Skin of body (tissue), 2 donors: ENCODE data around the gene SCFD1. TPM values are rescaled to one million over a fixed set of nuclear protein-coding genes. Genes with fewer than 3 reads are reported as not detected.
"Not testable (repeated sequence)": the region's sequence is repeated elsewhere in the genome, so short reads cannot be mapped to it uniquely, and the experiment has no call there.

Experiments used
- DNase-seq: peaks from one replicate; lab custom pipeline; 2025; lab: John Stamatoyannopoulos, UW
- total RNA-seq: library from RNA; depleted of rRNA; stranded (reverse); fragments of >200 nt; gene quantifications from one replicate; pipeline ENCODE4 v1.2.3, GENCODE V29; 2014

The SCFD1 gene
- total RNA-seq, 1 donor from 2014 or later = 141 TPM

DNA sequence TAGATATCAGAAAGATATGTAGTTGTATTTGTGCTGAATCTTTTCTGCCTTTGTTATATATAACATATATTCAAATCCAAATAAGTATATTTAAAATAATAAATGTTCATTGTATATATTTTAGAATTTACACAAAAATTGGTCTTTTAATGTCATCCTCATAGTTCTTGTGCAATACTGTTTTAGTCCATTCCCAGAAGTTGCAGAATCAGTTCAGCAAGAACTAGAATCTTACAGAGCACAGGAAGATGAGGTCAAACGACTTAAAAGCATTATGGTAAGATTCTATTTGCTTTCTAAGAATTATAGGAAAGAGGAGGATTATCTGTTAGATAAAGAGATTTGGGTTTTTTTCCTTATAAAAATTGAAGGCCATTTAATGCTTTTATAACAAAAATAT is 51.0 kb downstream of the SCFD1 start:
- no peak for DNase-seq

DNA sequence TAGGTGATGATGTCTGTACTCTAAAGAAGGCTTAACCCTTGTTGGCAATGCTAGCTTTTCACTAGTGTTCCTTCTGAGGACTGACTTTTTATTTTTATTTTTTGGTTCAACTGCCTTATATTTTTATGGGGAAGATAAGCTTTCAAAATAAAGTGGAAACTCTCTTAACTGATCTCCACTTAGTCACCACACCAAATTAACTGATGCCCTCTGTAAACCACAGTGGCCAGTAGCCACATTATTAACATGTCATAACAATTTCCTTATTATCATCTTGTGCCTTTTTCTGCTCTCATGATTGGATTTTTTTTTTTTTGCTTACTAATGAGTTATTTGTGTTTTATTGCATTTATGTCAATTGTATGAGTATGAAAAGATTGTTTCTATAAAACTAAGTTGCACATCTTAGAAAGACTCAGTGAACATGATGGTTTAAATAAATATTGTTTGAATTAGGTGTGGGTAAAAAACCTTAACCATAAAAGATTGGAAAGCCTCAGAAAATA is 56.9 kb downstream of the SCFD1 start:
- DNase-seq = no peak

DNA sequence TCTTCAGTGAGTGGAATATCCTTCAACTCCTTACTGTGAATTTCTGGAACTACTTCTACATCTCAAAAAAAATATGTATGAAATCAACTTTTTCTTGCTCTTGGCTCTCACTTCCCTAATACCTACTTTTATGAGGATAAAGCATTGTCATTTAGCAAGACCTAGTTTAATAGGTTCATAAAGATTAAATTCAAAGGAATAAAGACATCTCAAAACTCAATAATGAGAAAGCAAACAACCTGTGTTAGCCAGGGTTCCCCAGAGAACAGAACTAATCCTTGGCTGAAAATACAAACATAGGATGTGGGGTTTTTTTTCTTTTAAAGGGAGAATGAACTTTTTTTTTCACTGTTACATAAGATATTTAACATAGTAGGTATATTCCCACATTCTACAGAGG is 57.9 kb downstream of the SCFD1 start:
- DNase-seq = no peak

DNA sequence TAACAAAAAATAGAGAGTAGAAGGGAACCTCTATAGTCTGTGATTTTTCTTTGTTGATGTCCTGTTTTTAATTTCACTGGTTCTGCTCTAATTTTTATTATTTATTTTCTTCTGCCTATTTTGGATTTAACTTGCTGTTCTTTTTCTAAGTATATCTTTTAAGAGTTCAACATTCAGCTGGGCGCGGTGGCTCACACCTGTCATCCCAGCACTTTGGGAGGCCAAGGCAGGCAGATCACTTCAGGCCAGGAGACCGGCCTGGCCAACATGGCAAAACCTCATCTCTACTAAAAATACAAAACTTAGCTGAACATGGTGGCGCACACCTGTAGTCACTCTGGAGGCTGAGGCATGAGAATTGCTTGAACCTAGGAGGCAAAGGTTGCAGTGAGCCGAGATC is 58.7 kb downstream of the SCFD1 start:
- DNase-seq = not testable (repeated sequence)

DNA sequence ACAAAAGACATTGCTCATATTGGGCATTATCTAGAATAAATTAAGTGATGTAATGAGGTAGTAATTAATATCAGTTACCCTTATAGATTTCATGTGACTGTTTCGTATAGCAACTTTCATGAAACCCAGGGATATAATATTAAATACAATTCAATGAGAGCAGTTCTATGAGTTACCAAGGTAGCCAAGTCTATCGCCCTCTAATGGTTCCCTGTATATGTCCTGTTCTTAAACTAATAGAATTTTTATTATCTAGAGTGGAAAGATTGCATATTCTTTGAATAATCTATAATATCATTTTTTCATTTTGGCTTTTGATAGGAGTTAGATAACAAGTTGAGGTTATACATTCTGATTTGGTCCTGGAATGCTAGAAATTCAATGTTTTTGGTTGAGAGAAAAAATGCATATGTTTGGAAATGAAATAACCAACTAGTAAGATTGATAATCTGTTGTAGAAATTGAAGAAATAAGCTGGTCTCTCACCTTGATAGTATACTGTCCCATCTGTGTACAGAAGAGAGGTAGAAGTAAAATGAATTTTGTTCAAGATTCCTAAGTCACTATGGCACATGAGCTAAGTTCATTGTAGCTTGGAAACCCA is 59.7 kb downstream of the SCFD1 start:
- DNase-seq = no peak

DNA sequence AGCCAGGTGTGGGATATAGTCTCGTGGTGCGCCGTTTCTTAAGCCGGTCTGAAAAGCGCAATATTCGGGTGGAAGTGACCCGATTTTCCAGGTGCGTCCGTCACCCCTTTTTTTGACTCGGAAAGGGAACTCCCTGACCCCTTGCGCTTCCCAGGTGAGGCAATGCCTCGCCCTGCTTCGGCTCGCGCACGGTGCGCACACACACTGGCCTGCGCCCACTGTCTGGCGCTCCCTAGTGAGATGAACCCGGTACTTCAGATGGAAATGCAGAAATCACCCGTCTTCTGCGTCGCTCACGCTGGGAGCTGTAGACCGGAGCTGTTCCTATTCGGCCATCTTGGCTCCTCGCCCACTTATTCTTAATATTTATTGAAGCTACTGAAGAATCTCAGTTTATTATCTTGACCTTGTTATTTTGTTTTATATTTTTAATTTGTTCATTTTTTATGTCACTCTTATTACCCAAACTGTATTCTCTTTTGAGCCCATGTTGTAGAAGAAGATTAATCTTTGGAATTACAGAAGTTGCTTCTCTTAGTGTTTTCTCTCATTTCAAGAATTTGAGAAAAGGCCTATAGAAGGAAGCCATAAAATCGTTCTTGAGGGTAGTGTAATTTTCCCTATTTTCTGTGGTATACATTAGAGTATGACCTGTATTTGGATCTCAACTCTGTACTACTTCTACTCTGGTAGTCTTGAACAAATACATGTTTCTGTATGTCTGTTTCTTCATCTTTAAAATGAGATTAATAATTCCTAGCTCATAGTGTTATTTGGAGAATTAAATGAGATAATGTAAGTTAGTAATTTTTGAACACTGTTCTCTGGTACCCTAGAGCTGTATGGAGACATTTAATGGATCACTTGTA is 68.6 kb downstream of the SCFD1 start:
- not testable (repeated sequence) for DNase-seq

DNA sequence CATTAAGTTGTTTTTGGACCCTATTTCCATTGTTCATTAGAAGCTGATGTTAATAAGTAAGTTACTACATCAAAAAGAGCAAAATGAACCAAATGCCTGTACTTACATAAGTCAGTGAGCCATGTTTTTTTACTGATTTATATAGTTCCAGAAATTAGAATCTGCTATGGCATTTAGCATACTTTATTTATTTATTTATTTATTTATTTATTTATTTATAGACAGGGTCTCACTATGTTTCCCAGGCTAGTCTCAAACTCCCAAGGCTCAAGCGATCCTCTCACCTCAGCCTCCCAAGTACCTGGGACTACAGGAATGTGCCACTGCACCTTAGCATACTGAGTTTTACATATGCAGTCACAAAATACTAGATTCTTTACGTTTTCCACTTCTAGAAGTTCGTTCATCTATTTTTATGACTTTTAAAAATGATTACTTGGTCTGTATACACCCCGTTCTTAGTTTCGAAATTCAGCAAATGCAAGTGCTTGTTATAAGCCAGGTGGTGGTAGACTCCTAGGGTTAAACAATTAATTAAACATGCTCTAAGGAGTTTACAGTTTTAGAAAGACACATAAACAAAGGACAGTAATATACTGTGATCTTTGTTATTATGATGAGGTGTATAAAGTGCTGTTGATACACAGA is 69.8 kb downstream of the SCFD1 start:
- DNase-seq = no peak

DNA sequence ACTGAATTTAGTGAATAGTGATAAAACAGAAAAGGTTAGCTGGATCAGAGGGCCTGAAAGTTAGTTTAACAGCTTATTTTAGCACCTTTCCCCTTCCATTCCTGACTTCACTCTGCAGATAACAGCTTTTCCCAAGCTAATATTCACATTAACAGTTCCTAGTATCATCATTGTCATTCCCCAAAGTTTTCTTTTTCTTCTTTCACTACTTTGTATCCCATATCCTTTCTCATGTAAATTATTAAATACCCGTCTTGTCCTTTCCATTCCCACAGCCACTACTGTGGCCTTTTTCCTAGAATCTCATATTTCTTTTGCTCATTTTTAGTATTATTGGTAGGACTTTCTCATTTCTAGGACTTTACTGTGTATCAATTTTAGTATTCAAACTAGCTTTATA is 70.5 kb downstream of the SCFD1 start:
- DNase-seq = no peak

DNA sequence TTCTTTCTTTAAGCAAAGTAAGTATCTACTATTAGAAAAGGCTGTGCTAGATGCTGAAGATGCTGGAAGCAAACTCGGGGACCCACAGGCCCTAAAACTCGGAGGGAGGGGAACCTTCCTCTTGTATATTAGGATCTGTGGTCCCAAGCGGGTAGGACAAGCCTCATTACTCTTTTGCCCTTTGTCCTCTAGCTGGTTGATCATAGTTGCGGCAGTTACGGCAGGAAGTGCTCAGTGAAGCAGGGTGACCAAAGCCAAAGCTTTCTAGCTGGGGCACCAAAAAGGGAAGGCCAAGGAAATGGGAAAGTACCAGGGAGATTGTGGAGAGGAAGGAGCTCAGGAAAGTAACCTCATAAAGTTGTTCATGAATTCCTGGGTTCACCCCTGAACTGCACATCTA is 76.3 kb downstream of the SCFD1 start:
- no peak for DNase-seq

DNA sequence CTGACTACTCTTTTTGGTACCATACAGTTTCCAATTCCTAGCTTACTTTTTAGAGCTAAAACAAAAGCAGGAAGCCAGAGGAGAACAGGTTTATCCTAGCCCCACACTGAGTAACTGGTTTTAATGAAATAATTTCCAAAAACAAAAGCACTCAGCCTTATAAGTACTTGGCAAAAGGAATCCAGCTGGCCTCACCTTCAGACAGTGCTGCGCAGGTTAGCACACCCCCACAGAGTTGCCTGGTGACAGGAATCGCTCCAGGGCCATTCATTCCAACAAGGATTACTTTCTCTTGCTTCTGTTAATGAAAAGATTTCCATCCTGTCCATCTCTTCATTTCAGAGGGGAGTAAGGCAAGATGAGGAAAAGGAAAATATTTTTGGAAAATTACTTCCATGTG is 84.6 kb downstream of the SCFD1 start:
- DNase-seq = no peak

DNA sequence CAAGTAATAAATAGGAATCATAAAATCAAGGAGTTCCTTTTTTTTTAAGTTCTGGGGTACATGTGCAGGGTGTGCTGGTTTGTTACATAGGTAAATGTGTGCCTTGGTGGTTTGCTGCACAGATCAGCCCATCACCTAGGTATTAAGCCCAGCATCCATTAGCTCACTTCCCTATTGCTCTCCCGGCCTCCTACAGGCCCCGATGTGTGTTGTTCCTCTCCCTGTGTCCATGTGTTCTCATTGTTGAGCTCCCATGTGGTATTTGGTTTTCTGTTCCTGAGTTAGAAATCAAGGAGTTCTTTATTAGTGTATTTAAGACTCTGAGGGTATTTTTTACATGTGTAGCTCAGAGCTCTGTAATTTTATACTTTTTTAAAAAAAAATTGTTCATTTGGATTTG is 86.0 kb downstream of the SCFD1 start:
- no peak for DNase-seq

DNA sequence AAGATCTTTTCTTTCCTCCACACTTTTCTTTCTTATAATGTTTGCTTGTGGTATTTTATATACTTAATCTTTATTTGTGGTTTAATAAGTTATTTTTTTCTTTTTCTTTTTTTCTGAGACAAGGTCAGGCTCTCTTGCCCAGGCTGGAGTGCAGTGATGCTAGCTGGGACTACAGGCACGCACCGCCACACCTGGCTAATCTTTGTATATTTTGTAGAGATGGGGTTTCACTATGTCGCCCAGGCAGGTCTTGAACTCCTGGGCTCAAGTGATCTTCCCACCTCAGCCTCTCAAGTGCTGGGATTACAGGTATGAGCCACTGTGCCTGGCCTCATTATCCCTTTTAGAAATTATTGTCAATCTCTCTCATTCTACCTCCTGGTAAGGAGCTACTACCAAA is 87.1 kb downstream of the SCFD1 start:
- DNase-seq = no peak

DNA sequence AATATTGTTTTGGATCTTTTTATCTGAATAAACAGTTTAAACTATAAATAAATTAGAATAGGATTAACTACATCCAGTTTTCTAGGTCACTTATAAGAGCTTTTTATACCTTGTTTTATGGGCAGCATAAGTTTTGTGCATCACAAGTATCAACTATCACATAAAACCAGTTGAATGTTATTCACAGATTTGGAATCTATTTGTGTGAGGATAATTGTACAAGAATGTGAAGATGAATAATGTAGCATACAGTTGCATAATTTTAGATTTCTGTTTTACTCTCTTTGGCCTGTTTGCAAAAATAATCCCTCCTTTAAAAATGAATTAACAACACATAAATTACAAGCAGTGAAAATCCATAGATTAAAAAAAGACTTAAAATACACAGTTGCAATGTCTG is 88.8 kb downstream of the SCFD1 start:
- no peak for DNase-seq

DNA sequence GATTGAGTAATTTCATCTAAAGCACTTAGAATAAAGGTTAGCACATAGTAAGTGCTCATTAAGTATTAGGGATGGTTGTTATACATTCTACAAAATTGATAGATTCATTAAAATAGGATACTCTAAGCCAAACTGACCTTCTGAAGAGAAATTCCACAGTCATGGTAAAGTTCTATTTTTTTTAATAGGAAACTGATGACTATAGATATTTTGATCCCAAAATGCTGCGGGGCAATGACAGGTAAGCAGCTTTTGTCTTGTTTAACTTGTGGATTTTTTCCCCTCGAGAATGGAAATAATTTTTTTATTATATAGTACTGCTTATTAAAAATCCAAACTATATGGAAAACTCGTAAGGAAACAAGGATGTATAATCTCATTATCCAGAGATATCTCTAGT is 97.0 kb downstream of the SCFD1 start:
- no peak for DNase-seq

DNA sequence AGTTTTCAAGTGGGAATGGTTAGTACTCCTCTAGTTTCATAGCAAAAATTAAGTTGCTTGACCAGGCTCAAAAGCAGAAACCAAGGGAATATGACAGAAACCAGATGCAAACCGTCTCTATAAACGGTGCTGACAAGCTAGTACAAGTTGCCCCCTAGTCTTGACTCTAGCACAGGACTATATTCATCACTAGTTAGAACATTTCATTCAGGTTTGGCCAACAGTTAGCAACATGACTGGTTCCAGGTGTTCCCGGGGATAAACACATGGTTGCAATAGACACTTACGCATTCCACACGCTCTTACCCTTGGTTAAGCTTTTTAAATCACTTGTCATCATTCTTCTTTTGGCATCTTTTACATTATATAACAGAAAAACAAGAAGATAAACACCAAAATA is 103.6 kb downstream of the SCFD1 start:
- no peak for DNase-seq

DNA sequence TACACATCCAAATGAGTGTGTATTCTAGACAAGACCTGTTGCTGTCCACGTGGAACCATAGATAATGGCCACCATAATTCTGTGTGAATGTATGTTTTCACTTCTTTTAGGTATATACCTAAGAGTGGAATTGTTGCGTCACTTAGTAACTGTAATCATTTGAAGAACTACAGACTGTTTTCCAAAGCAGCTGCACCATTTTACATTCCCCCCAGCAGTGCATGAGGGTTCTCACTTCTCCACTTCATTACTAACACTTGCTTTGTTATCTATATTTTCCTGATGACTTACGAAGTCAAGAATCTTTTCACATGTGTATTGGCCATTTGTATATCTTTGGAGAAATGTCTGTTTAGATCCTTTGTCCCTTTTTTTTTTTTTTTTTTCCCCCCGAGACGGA is 106.4 kb downstream of the SCFD1 start:
- DNase-seq = no peak

DNA sequence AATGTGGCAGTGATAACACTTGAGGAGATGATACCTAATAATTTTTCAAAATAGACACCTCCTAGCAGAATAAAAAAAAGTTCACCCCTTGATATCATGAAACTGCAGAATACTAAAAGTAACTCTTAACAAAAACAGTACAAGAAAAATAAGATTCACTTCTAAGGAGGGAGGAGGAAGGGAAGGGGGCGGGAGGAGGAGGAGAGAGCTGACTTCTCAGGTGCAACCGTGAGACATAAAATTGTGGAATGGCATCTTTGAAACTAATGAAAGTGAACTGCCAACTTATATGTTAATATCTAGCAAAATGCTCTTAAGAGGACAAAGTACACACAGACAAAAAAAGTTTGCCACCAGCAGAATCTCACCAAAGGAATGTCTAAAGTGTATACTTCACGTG is 115.8 kb downstream of the SCFD1 start:
- no peak for DNase-seq

DNA sequence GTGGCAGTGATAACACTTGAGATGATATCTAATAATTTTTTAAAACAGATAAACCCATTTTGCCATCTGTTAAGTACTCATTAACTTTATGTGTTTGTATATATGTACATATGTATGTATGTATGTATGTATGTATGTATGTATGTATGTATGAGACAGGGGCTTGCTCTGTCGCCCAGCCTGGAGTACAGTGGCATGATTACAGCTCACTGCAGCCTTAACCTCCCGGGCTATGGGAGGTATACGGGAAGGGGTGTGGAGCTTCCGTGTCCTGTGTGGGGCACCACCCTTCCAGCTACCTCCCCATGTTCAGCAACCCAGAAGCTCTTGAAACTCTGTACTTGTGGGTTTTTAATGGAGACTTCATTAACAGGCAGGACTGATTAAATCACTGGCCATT is 116.9 kb downstream of the SCFD1 start:
- DNase-seq = no peak

DNA sequence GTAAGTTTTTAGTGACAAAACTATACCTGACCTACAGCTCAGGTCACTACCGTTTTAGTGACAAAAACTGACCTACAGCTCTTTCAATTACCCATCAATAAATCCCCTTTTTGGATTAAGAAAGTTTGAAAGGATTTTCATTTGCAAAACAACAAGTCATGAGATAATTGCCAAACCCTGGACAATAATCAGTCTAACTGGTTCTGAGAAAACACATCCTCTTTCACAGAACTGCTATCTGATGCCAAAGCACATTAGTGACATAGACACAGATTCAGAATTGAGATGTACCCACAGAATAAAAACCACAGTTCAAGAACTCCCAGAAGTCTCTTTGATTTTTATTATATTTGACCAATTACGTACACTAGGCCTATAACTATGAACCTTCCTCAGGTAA is 126.2 kb downstream of the SCFD1 start:
- DNase-seq = no peak

DNA sequence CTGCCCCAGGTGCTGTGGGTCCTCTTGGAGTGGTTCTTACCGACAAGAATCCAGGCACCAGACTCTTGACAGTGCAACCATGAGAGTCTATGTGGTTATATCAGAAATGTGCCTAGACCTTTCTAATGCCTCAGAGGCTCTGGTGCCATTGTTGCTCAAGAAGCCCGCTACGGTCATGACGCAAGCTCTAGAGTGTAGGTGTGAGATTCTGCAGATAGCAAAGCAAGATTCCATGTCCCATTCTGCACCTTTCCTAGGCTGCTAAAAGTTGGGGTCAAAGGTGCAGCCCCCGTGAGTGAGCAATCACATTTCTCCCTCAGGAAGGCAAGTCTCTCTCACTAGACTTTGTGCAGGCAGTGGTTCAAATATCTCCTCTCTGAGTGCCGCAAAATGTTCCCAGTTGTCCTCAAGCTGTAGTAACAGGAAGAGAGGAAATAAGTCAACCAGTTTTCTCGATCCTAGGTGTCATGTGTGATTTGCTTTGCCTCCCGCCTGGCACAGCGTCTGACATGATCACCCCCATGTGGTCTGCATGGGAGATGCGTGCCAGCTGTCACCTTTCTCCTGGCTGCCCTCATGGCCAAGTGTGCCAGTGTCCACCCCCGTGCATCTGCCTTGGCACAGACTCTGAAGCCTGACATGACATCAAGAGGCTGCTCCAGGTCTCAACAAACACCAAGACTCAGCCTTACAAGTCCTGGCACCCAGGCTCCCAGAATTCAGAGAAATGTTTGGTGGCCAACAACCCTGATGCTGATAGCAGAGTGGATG is 129.7 kb downstream of the SCFD1 start:
- no peak for DNase-seq

DNA sequence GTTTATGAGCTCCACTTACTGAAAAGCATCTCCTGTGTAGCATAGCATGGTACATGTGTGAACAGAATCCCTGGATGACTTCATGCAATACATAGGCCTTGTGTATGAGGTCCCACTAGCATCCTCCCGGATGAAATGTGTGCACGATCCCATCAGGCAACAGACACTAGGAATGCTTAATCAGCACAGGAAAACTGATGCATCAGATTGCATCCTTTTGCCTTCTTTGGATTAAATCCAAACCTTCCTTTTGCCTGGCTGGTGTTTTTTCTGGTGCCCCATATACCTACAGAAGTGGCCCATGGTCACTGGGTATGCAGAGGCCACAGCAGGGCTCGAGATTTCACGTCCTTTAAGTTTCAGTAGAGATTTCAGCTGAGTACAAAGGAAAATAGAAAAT is 131.3 kb downstream of the SCFD1 start:
- DNase-seq = no peak

DNA sequence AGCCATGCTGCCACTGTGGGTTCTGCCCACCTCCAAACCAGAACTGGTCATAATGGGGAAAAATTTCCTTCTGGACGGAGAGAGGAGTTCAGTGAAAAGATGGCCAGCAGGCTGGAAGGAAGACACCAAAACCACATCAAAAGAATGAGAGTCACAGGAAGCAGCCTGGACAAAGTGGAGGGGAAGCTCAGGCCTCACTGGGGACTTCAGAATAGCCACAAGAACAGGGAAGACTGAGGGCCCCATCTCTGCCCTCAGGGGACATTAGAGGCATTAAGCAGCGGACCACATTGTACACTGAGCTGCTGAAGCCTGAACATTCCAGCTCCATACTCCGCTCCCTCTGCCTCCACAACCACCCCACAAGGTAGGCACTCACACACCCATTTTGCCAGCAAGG is 132.7 kb downstream of the SCFD1 start:
- no peak for DNase-seq
